Measurements from ENCODE around the gene AP4E1.

Gene AP4E1

GRCh38 chr15:51016615-51017014, 108.1 kb downstream of the AP4E1 start:
- DNase-seq (ENCODE audit: low read depth in 1 of 2, low spot score in 1 of 2): no peak
- H3K27ac ChIP-seq (replicated peaks): no peak overlapping the region
- no peak for TF ChIP-seq CTCF (IDR thresholded peaks at IDR 0.05; ENCODE audit: insufficient read depth, low read length)
- no peaks in the 10 kb centered on the region for H3K27me3 ChIP-seq (ENCODE audit: insufficient read depth, poor library complexity, severe bottlenecking)
- no peak overlapping the region for H3K4me3 ChIP-seq (replicated peaks; ENCODE audit: insufficient read depth, low read length)

GRCh38 chr15:51022206-51022605, 113.7 kb downstream of the AP4E1 start:
- no peak overlapping the region for H3K27ac ChIP-seq (replicated peaks)
- no peak for DNase-seq (ENCODE audit: low read depth in 1 of 2, low spot score in 1 of 2)
- no peaks in the 10 kb centered on the region for H3K27me3 ChIP-seq (ENCODE audit: insufficient read depth, poor library complexity, severe bottlenecking)
- H3K4me3 ChIP-seq (replicated peaks; ENCODE audit: insufficient read depth, low read length): no peak overlapping the region
- TF ChIP-seq CTCF (IDR thresholded peaks at IDR 0.05; ENCODE audit: insufficient read depth, low read length) (no peak), SPI1 (IDR thresholded peaks at IDR 0.05; ENCODE audit: borderline replicate concordance, low read depth) (no peak), GABPA (IDR thresholded peaks at IDR 0.05; ENCODE audit: low read depth) (no peak), REST (IDR thresholded peaks at IDR 0.05; ENCODE audit: insufficient replicate concordance, low read depth) (no peak)

- no peak for DNase-seq (ENCODE audit: low read depth in 1 of 2, low spot score in 1 of 2)
- TF ChIP-seq REST (IDR thresholded peaks at IDR 0.05; ENCODE audit: insufficient replicate concordance, low read depth) (no peak), POLR2AphosphoS5 (IDR thresholded peaks at IDR 0.05; ENCODE audit: low read depth) (no peak), SPI1 (IDR thresholded peaks at IDR 0.05; ENCODE audit: borderline replicate concordance, low read depth) (no peak), GABPA (IDR thresholded peaks at IDR 0.05; ENCODE audit: low read depth) (no peak), CTCF (IDR thresholded peaks at IDR 0.05; ENCODE audit: insufficient read depth, low read length) (no peak)
- H3K27me3 ChIP-seq (ENCODE audit: insufficient read depth, poor library complexity, severe bottlenecking): no peaks in the 10 kb centered on the region
- no peak overlapping the region for H3K27ac ChIP-seq (replicated peaks)
- H3K4me3 ChIP-seq (replicated peaks; ENCODE audit: insufficient read depth, low read length): no peak overlapping the region
Observed at GRCh38 chr15:51023499-51023898, 115.0 kb downstream of the AP4E1 start.

GRCh38 chr15:51024735-51025453, 116.4 kb downstream of the AP4E1 start:
- no peak overlapping the region for H3K4me3 ChIP-seq (replicated peaks; ENCODE audit: insufficient read depth, low read length)
- H3K27ac ChIP-seq (replicated peaks): no peak overlapping the region
- no peaks in the 10 kb centered on the region for H3K27me3 ChIP-seq (ENCODE audit: insufficient read depth, poor library complexity, severe bottlenecking)
- DNase-seq (ENCODE audit: low read depth in 1 of 2, low spot score in 1 of 2): no peak
- TF ChIP-seq SPI1 (IDR thresholded peaks at IDR 0.05; ENCODE audit: borderline replicate concordance, low read depth) (no peak), POLR2AphosphoS5 (IDR thresholded peaks at IDR 0.05; ENCODE audit: low read depth) (no peak), REST (IDR thresholded peaks at IDR 0.05; ENCODE audit: insufficient replicate concordance, low read depth) (no peak), CTCF (IDR thresholded peaks at IDR 0.05; ENCODE audit: insufficient read depth, low read length) (no peak), GABPA (IDR thresholded peaks at IDR 0.05; ENCODE audit: low read depth) (no peak)
